Measurements from ENCODE around the gene DNAH17.

DNA sequence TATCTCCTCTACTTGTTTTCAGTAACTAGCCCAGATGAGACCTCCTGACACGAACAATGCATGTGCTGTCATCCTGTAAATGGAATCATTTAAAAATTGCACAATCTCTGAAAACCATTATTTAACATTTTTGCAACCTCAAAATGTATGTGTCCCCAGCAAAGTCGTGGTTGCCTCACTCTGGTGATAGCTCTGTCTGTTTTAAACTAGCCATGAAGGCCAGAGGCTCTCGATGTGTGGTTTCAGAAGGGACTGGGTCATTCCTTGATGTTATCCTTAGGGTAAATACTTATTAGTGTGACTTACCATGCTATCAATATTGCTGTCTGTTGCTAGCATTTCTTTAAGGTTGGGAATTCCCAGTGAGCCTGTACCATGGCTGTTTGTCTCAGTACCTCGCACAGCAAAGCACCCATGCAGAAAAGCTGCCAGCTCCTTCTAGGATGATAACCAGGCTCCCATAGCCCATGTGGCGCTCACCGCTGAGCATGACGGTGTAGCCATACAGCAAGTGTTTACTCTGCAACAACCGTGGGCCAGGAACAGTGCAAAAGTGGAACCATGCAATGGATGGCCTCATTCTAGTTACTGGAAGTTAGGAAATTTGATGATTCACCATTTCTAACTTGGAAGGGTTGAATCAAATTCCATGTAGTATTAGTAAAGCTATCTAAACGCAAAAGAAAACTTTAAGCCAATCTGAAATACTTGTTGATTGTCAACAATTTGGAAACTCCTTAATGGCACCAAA is 201.6 kb downstream of the DNAH17 start:
- TF ChIP-seq CTCF (conservative IDR thresholded peaks at IDR 0.05) (no peak), EZH2 (IDR thresholded peaks at IDR 0.05; ENCODE audit: low read depth) (no peak)
